Prostate gland (tissue), 2 donors: ENCODE results near the gene SPRY2.

Experiments
- CTCF ChIP-seq, 4 experiments: fragments of 200-600 bp in 2 of 4; fragments of 450-650 bp in 2 of 4; sonication (generic) in 2 of 4; IDR thresholded peaks; 1 replicate in 3 of 4; 2 replicates in 1 of 4; pipeline ENCODE4 v1.5.1; 2016 to 2019; ENCODE audit warnings: antibody characterized with exemption in 4 of 4, mild to moderate bottlenecking in 2 of 4, moderate library complexity in 2 of 4
- POLR2A ChIP-seq: fragments of 450-650 bp; IDR thresholded peaks from one replicate; pipeline ENCODE4 v1.6.1; 2016; ENCODE audit warnings: antibody characterized with exemption, mild to moderate bottlenecking
- POLR2AphosphoS5 ChIP-seq: sonication (generic); formaldehyde crosslinking; IDR thresholded peaks from one replicate; pipeline ENCODE4 v1.6.1; 2017; ENCODE audit warnings: antibody characterized with exemption

- TF ChIP-seq CTCF (IDR thresholded peaks at IDR 0.05) (no peak), POLR2AphosphoS5 (no peak), POLR2A (no peak)
Measured at GRCh38 chr13:80362481-80362880, 21.6 kb upstream of the SPRY2 start.
